Panc1 (cell line): ENCODE results near the gene GPX7.

Experiments
- POLR2AphosphoS5 ChIP-seq: IDR thresholded peaks from 2 replicates; pipeline ENCODE4 v1.6.1; 2012; ENCODE audit warnings: mild to moderate bottlenecking, low read depth, low read length, moderate library complexity
- REST ChIP-seq, 2 experiments: IDR thresholded peaks; 2 replicates each; pipeline ENCODE4 v1.6.1; 2011 to 2012; ENCODE audit warnings: low read depth in 2 of 2, control low read depth in 1 of 2, low read length in 1 of 2, mild to moderate bottlenecking in 1 of 2, moderate library complexity in 1 of 2; ENCODE audit not compliant: insufficient read depth in 1 of 2
- TCF7L2 ChIP-seq: IDR thresholded peaks from 2 replicates; pipeline ENCODE4 v1.6.1; 2011; ENCODE audit warnings: mild to moderate bottlenecking, low read depth, low read length, inconsistent platforms
- TF ChIP-seq, protein P1 (sequence below): fragments of 450-650 bp; IDR thresholded peaks from 2 replicates; pipeline ENCODE4 v1.5.1; 2017; ENCODE audit warnings: mild to moderate bottlenecking

GRCh38 chr1:52593495-52593894 is 8.7 kb upstream of the GPX7 start:
- TF ChIP-seq, protein P1, sequence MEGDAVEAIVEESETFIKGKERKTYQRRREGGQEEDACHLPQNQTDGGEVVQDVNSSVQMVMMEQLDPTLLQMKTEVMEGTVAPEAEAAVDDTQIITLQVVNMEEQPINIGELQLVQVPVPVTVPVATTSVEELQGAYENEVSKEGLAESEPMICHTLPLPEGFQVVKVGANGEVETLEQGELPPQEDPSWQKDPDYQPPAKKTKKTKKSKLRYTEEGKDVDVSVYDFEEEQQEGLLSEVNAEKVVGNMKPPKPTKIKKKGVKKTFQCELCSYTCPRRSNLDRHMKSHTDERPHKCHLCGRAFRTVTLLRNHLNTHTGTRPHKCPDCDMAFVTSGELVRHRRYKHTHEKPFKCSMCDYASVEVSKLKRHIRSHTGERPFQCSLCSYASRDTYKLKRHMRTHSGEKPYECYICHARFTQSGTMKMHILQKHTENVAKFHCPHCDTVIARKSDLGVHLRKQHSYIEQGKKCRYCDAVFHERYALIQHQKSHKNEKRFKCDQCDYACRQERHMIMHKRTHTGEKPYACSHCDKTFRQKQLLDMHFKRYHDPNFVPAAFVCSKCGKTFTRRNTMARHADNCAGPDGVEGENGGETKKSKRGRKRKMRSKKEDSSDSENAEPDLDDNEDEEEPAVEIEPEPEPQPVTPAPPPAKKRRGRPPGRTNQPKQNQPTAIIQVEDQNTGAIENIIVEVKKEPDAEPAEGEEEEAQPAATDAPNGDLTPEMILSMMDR, result no peak
- no peak for TF ChIP-seq REST (IDR thresholded peaks at IDR 0.05; ENCODE audit: insufficient read depth in 1 of 2, low read depth in 2 of 2, low read length in 1 of 2)
- TF ChIP-seq POLR2AphosphoS5, result no peak
- TF ChIP-seq TCF7L2, result no peak
